ENCODE measurements around the gene CCNL2.
"Not testable (repeated sequence)": the region's sequence is repeated elsewhere in the genome, so short reads cannot be mapped to it uniquely, and the experiment has no call there.

Gene CCNL2

DNA sequence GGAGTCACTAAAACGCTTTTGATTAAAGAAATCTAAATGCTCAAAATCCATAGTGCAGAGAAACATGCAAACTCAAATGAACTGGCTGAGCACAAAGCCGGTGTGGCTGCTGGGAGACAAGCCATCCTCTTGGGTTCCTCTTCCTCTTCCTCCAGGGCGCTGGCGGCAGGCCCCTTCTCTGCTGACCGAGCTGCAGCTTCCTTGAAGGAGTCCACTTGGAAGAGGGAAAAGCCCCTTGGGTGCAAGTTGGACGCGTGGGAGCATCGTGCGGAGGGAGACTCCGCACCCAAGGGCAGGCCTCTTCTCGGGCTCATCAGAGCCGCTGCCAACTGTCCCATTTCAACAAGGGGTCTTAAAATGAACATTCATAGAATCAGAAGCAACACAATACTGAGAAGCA lies 7.9 kb downstream of the CCNL2 start:
- Histone ChIP-seq H4K20me1 (peaks cover 29 to 98% (median 70%) of the 10 kb centered on the region in 11 experiments; a peak in 20 of 22 replicates), H3K4me1 (peaks cover 0 to 32% (median 16%) of the 10 kb centered on the region in 10 experiments; a peak in 14 of 20 replicates), H3K27ac (no peak overlapping the region), H3K4me3 (no peak overlapping the region), H3K9me3 (replicated peaks in 1 of 11) (peaks cover 0 to 5% (median 0%) of the 10 kb centered on the region in 11 experiments; a peak in 2 of 22 replicates), H3K9ac (0 out of 22 replicates have a peak overlapping the region, but pooled peaks of 1 of the 11 experiments have one; percentile 15), H3K27me3 (no peaks in the 10 kb centered on the region), H3K4me2 (peak overlapping the region in 1 of 11 experiments; percentile 13; a peak in 2 of 22 replicates), H3K36me3 (peaks cover 100% of the 10 kb centered on the region in 11 experiments)
- no peak for TF ChIP-seq Cebpa-rat (IDR thresholded peaks at IDR 0.05)

DNA sequence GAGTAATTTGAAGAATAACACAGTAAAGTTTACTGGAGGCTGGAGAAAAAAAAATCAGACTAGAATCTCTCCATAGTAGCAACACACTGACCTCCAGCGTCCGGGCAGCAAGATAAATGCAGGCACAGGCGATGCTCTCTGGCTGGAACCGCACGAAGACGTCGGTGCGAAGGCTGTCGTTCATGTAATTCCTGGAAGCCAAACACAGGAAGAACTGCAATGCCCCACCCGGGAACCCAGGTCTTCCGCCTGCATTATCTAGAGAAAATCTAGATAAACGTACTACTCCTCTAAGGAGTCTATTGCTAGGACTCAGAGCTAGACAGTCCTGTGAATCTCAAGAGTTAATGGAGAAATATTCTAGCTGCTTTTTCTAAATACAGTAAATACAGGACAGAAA lies 8.5 kb downstream of the CCNL2 start:
- Histone ChIP-seq H3K9me3 (replicated peaks in 1 of 11) (peaks cover 0 to 5% (median 0%) of the 10 kb centered on the region in 11 experiments; a peak in 2 of 22 replicates), H3K36me3 (peaks cover 100% of the 10 kb centered on the region in 11 experiments), H4K20me1 (peaks cover 26 to 98% (median 71%) of the 10 kb centered on the region in 11 experiments; a peak in 20 of 22 replicates), H3K4me2 (peak overlapping the region in 2 of 11 experiments; percentile 13 to 55; a peak in 3 of 22 replicates), H3K27ac (no peak overlapping the region), H3K9ac (no peak overlapping the region; a peak in 2 of 22 replicates), H3K27me3 (no peaks in the 10 kb centered on the region), H3K4me1 (peaks cover 0 to 26% (median 14%) of the 10 kb centered on the region in 10 experiments; a peak in 14 of 20 replicates), H3K4me3 (no peak overlapping the region)
- TF ChIP-seq Cebpa-rat (IDR thresholded peaks at IDR 0.05) = no peak

DNA sequence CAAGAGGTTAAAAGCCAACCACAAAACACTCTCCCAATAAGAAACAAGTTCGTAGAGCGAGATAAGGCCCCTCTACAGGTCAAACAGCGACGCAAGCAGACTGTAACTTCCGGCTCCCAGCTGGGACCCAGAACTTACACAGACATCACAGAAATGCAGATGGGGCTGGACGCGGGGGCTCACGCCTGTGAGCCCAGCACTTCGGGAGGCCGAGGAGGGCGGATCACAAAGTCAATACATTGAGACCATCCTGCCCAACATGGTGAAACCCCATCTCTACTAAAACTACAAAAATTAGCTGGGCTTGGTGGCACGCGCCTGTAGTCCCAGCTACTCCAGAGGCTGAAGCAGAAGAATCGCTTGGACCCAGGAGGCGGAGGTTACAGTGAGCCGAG lies 11.1 kb downstream of the CCNL2 start:
- Histone ChIP-seq H3K4me1 (peaks cover 0 to 29% (median 18%) of the 10 kb centered on the region in 10 experiments; a peak in 14 of 20 replicates), H3K4me2 (no peak overlapping the region), H3K27ac (no peak overlapping the region), H3K36me3 (peaks cover 87 to 100% (median 98%) of the 10 kb centered on the region in 11 experiments), H3K9ac (no peak overlapping the region), H4K20me1 (peaks cover 18 to 98% (median 61%) of the 10 kb centered on the region in 11 experiments; a peak in 20 of 22 replicates), H3K4me3 (no peak overlapping the region), H3K27me3 (no peaks in the 10 kb centered on the region), H3K9me3 (replicated peaks in 1 of 11) (peaks cover 0 to 5% (median 0%) of the 10 kb centered on the region in 11 experiments; a peak in 2 of 22 replicates)
- no peak for TF ChIP-seq Cebpa-rat (IDR thresholded peaks at IDR 0.05)

DNA sequence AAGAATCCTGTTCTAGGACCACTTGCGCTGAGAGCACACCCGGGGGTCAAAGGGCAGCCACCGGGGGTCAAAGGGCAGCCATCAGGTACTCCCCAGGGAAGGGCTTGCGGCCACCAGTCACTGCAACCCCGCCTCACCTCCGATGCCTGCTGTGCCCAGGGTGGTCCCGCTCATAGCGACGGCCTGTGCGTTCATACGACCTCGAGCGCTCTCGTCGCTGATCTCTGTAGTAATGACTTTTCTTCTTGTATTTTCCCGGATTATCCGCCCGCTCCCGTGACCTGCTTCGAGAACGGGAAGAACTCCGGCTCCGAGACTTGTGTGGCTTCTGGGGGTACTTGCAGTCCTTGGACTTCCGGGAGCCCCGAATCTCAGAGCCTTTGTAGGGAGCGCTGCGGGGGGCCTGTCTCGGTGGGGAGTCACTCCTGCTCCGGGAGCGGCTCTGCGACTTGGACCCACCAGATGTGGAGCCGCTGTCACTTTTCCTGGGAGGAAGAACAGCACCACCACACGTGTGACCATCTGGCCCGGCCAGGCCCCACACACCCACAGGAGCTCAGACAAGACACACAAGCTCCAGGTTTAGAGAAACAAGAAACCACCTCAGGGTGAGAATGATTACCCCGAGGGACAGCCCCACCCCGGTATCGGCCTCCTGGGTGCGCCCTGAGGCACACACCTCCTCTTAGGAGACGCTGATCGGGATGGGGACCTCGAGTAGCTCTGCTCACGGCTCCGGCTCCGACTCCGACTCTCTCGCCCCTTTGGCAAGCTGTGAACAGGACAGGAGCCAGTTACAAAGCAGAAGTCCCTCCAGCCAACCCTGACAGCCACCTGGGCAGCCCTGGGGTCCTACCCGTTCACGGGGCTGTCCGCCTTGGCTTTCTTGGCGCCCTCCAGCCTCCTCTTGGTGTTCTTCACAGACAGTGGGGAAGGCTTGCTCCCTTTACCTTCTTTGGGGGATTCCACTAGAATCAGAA lies 11.7 kb downstream of the CCNL2 start:
- H3K4me3 ChIP-seq = no peak overlapping the region
- peaks cover 0 to 5% (median 0%) of the 10 kb centered on the region in 11 experiments; a peak in 2 of 22 replicates for H3K9me3 ChIP-seq (replicated peaks in 1 of 11)
- H3K9ac ChIP-seq = no peak overlapping the region
- peaks cover 12 to 98% (median 61%) of the 10 kb centered on the region in 11 experiments; a peak in 19 of 22 replicates for H4K20me1 ChIP-seq
- no peak for TF ChIP-seq Cebpa-rat (IDR thresholded peaks at IDR 0.05)
- peaks cover 0 to 29% (median 18%) of the 10 kb centered on the region in 10 experiments; a peak in 14 of 20 replicates for H3K4me1 ChIP-seq
- H3K36me3 ChIP-seq = peaks cover 81 to 100% (median 91%) of the 10 kb centered on the region in 11 experiments
- no peaks in the 10 kb centered on the region for H3K27me3 ChIP-seq
- no peak overlapping the region for H3K4me2 ChIP-seq
- no peak overlapping the region for H3K27ac ChIP-seq

DNA sequence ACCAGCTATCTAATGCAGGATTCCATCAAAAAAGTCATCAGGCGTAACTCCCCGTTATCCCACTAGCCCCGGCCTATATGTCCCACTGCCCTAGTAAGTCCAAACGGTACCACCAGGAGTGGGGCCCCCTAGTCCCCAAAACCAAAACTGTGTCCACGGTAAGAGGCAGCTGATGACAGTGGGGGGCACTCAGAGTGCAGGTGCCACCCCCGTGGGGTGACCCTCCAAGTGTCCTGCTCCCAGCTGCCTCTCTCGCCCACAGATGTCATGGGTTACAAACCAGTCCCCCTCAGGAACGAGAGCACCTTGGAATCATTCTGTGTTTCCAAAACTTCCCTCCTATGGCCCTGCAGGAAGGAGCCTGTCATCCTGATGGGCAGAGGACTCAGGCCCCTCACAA lies 13.2 kb downstream of the CCNL2 start:
- Histone ChIP-seq H3K9ac (no peak overlapping the region), H3K4me3 (no peak overlapping the region), H3K27me3 (no peaks in the 10 kb centered on the region), H3K9me3 (replicated peaks in 1 of 11) (peaks cover 0 to 5% (median 0%) of the 10 kb centered on the region in 11 experiments; a peak in 2 of 22 replicates), H3K4me1 (peaks cover 0 to 25% (median 12%) of the 10 kb centered on the region in 10 experiments; a peak in 14 of 20 replicates), H3K36me3 (peaks cover 81 to 100% (median 89%) of the 10 kb centered on the region in 11 experiments), H4K20me1 (peaks cover 1 to 98% (median 60%) of the 10 kb centered on the region in 11 experiments; a peak in 19 of 22 replicates), H3K27ac (no peak overlapping the region), H3K4me2 (no peak overlapping the region)
- TF ChIP-seq Cebpa-rat (IDR thresholded peaks at IDR 0.05) = no peak

DNA sequence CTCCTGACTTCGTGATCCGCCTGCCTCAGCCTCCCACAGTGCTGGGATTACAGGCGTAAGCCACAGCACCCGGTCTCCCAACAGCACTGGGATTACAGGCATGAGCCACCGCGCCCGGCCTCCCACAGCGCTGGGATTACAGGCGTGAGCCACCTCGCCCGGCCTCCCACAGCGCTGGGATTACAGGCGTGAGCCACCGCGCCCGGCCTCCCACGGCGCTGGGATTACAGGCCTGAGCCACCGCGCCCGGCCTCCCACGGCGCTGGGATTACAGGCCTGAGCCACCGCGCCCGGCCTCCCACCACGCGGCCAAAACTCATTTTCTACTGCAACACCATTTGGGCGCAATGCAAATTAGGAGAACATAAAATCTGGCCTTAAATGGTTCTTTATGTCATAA lies 13.8 kb downstream of the CCNL2 start:
- Histone ChIP-seq H4K20me1 (peaks cover 0 to 98% (median 66%) of the 10 kb centered on the region in 11 experiments; a peak in 19 of 22 replicates), H3K36me3 (peaks cover 78 to 100% (median 89%) of the 10 kb centered on the region in 11 experiments), H3K4me1 (peaks cover 0 to 20% (median 6%) of the 10 kb centered on the region in 10 experiments; a peak in 12 of 20 replicates)
- H3K27ac ChIP-seq; H3K9me3 ChIP-seq (replicated peaks in 1 of 11); H3K27me3 ChIP-seq; H3K4me3 ChIP-seq; H3K4me2 ChIP-seq; H3K9ac ChIP-seq: not testable (repeated sequence)

DNA sequence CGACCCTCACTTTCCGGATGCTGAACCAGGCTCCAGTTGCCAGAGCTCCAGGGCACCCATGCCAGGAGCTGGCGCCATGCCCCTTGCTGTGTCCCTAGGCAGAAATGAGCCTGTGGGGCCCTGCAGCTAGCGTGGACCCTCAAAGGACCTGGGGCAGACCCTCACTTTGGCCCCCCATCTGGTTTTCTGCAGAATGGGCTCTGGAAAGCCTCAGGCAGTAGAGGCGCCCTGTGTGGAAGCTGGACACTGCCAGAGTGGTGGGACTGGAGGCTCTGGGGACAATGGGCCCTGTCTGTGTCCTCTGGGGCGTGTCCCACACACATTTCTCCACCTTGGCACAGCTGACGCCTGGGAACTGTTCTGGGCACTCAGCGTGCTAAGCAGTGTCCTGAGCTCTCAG lies 17.8 kb downstream of the CCNL2 start:
- no peak overlapping the region; a peak in 2 of 22 replicates for H3K9ac ChIP-seq
- H3K4me2 ChIP-seq = no peak overlapping the region
- H4K20me1 ChIP-seq = peaks cover 0 to 63% (median 53%) of the 10 kb centered on the region in 11 experiments; a peak in 19 of 22 replicates
- H3K4me3 ChIP-seq = no peak overlapping the region
- TF ChIP-seq Cebpa-rat (IDR thresholded peaks at IDR 0.05) = no peak
- no peaks in the 10 kb centered on the region for H3K27me3 ChIP-seq
- peaks cover 0 to 14% (median 4%) of the 10 kb centered on the region in 10 experiments; a peak in 15 of 20 replicates for H3K4me1 ChIP-seq
- no peak overlapping the region for H3K27ac ChIP-seq
- H3K9me3 ChIP-seq (replicated peaks in 1 of 11) = no peaks in the 10 kb centered on the region
- peaks cover 38 to 74% (median 56%) of the 10 kb centered on the region in 11 experiments for H3K36me3 ChIP-seq

DNA sequence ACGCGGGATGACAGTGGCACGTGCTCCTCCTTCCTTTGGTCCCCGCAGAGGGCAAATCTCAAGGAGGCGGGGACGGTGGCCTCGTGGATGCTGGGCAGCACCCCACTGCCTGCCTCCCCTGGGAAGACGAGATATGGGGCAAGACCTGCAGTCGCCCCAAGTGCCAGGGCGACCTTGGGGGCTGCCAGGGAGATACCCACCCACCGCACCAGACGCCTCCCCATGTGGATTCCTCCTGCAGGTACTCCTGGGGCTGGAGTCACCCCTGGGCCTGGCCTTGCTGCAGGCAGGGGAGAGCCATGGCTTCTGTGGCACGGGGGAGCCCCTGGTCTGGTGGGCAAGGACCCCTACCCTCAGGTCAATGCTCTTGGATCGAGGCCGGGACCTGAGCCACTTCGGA lies 18.3 kb downstream of the CCNL2 start:
- H3K27me3 ChIP-seq = no peaks in the 10 kb centered on the region
- H3K9ac ChIP-seq = no peak overlapping the region; a peak in 2 of 22 replicates
- no peak for TF ChIP-seq Cebpa-rat (IDR thresholded peaks at IDR 0.05)
- no peak overlapping the region for H3K4me2 ChIP-seq
- H3K4me1 ChIP-seq = peaks cover 4 to 18% (median 8%) of the 10 kb centered on the region in 10 experiments; a peak in 18 of 20 replicates
- no peaks in the 10 kb centered on the region for H3K9me3 ChIP-seq (replicated peaks in 1 of 11)
- peaks cover 34 to 74% (median 56%) of the 10 kb centered on the region in 11 experiments for H3K36me3 ChIP-seq
- peaks cover 0 to 59% (median 48%) of the 10 kb centered on the region in 11 experiments; a peak in 19 of 22 replicates for H4K20me1 ChIP-seq
- no peak overlapping the region for H3K27ac ChIP-seq
- no peak overlapping the region for H3K4me3 ChIP-seq

Measured in BLaER1 treated with 17β-estradiol and CSF1 and Interleukin-3, amounts not matched to agents 10 nM and 100 nM (cell line).